ENCODE measurements around the gene SH3GL3.

- TF ChIP-seq ZNF114 (tag by site-specific recombination; IDR thresholded peaks at IDR 0.05) (no peak), GLIS1 (tag by site-specific recombination; IDR thresholded peaks at IDR 0.05) (no peak), ZNF561 (tag by site-specific recombination; IDR thresholded peaks at IDR 0.05; ENCODE audit: borderline replicate concordance) (no peak), CTCF (tag by site-specific recombination; IDR thresholded peaks at IDR 0.05) (no peak), ZNF133 (tag by site-specific recombination; IDR thresholded peaks at IDR 0.05) (no peak), ZNF24 (tag by site-specific recombination; IDR thresholded peaks at IDR 0.05) (no peak), ZBTB10 (tag by site-specific recombination; IDR thresholded peaks at IDR 0.05) (no peak), PRDM10 (tag by site-specific recombination; IDR thresholded peaks at IDR 0.05) (no peak)
Measured at GRCh38 chr15:83498801-83499200, 51.7 kb downstream of the SH3GL3 start.
